GM18499 (cell line): ENCODE results near the gene INPP5J.
"Not testable (repeated sequence)": the region's sequence is repeated elsewhere in the genome, so short reads cannot be mapped to it uniquely, and the experiment has no call there.

Experiments
- ATAC-seq: cut with Tn5 transposase; IDR thresholded peaks from one replicate; pipeline ENCODE4 v1.9.1; 2021; ENCODE audit warnings: moderate number of reproducible peaks; ENCODE audit not compliant: insufficient read depth, unreplicated experiment

Gene INPP5J

DNA sequence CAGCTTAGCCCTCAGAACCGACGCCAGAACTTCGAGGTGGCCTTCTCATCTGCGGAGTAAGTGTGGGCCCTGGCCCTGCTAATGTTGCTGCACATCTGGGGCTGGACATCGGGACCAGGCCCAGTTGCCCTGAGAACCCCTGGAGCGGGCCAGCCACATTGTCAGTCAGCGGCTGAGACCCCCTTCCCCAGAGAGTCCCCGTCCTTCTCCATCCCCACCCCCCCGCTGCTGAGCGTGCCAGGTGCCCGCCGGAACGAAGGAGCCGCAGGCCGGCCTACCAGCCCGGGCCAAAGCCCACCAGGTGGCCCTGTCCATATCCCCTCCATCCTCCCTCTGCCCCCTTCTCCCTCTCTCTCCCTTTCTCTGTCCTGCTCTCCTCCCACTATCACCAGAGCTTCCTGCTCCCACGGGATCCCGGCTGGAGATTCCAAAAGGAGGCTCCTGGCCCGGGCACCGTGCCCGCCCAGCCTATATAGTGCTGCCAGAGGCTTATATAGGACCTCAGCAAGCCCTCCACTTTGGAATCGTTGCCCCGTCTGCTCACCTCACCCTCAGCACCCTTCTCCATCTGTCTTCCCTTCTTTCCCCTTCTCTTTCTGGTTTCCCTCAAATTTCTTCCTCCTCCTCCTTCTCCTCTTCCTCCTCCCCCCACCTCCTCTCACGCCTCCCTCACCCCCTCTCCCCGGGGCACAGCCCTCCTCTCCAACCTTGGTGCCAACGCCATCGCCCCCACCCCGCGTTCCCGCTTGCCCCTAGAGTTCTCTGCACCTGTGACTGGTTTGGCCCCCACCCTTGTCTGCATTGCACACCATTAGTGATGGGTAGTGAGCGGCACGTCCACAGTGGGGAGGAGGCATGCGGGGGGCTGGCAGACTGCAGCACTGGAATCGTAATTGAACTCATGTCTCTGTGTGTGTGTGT is 22.7 kb upstream of the INPP5J start:
- no peak for ATAC-seq

- no peak for ATAC-seq
Observed at GRCh38 chr22:31100762-31101525, 21.8 kb upstream of the INPP5J start.

DNA sequence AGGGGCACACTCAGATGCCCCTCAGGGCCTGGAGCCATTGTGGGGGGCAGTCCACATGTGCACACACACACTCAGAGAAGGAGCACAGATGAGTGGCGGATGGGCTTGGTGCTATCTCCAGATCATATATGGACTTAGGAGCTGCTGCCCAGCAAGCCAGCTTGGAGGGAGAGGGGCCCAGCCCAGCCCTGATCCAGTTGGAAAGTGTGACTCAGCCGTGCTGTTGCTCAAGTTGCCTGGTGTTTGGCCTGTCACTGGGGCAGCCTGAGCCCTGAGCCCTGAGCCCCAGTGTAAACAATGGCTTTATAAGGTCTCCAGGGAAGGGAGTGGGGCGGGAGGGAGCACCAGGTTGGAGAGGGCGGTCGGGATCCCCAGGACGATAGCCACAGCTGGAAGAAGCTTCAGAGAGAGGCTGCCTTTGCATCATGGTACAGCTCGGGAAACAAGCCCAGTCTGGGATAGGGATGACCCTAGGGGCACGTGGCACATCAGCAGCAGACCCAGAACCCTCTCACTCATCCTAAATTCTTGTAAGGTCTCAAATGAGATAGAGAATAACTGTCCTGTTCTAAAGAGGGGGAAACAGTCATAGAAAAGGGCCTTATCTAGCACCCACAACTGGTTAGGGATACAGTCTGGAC is 20.2 kb upstream of the INPP5J start:
- no peak for ATAC-seq

GRCh38 chr22:31103111-31103510 is 19.7 kb upstream of the INPP5J start:
- ATAC-seq, result no peak

GRCh38 chr22:31103899-31104694 is 18.7 kb upstream of the INPP5J start:
- ATAC-seq, result no peak

- ATAC-seq, result no peak
Observed at GRCh38 chr22:31104869-31105268, 17.9 kb upstream of the INPP5J start.

- no peak for ATAC-seq
Observed at GRCh38 chr22:31105282-31105929, 17.4 kb upstream of the INPP5J start.

DNA sequence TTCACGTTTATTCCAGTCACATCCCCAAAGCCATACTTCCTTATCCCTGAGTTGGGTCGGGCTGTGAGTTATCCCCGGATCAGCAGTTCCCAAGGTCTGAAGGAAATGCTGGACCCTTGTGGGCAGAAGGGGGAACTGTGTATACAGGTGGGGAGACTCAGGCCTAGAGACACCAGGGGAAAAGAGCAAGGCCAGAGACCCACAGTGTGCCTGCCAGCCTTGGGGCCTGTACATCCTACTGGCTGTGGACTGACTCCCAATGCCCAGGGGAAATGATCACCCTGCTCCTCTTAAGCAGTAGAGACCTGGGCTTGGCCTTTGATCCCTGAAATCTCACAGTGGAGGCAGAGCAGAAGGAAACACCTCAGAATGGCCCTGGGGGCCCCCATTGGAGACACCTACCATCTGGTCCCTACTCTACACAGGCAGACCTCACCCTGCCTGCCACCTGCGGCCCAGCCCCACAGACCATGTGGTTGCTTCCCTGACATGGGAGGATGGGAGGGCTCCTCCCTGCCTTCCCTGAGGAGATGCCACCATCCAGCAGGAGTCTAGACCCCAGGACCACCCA is 16.7 kb upstream of the INPP5J start:
- no peak for ATAC-seq

- no peak for ATAC-seq
Observed at GRCh38 chr22:31106731-31107177, 16.0 kb upstream of the INPP5J start.

DNA sequence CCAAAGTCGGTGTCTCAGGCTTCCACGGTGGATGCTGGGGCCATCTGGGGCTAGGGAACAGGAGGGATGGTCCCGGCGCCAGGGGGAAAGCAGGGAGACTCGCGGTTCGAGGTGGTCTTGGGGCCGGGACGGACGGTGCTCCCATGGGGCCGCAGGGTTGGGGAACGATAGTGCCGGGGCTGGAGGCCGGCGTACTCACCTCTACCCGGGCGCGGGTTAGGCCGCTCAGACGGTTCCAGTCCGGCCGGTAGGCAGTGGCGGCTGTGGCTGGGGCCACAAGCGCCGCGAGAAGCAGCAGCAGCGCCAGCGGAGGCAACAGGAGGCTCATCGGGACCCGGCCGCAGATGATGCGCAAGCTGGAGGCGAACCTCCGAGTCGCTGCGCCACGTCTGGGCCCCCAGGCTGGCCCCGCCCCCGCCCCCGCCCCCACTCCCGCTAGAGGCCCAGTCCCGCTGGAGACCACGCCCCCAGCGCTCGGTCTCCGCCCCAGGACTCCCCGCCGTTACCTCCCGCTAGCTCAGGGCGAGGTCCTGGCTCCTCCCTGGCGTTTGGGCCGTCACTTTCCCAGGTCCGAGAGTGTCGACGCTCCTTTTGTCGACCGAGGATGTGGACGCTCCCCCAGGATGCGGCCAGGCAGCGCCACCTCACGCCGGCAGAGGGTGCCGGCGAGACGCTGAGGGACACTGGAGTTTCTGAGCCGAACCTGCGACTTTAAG is 15.4 kb upstream of the INPP5J start, which contains the start of gene SELENOM:
Gene SELENOM (minus strand): TSS at position 391 of the 716 bp plus-strand sequence. CDS start 63 bp downstream, at position 328.
- ATAC-seq, result no peak

- no peak for ATAC-seq
Observed at GRCh38 chr22:31107894-31108218, 14.9 kb upstream of the INPP5J start.

DNA sequence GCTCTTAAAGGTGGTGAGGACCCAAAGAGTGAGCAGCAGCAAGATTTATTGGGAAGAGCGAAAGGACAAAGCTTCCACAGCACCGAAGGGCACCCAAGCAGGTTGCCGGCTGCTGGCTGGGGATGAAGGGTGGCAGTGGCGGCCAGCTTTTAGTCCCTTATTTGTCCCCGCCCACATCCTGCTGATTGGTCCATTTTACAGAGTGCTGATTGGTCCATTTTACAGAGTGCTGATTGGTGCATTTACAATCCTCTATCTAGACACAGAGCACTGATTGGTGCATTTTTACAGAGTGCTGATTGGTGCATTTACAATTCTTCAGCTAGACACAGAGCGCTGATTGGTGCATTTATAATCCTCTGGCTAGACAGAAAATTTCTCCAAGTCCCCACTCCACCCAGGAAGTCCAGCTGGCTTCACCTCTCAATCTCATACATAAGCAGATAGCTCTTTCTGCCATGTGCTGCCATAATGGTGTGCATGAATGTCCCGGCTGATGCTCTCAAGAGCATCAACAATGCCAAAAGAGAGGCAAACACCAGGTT is 10.1 kb upstream of the INPP5J start:
- ATAC-seq, result not testable (repeated sequence)

DNA sequence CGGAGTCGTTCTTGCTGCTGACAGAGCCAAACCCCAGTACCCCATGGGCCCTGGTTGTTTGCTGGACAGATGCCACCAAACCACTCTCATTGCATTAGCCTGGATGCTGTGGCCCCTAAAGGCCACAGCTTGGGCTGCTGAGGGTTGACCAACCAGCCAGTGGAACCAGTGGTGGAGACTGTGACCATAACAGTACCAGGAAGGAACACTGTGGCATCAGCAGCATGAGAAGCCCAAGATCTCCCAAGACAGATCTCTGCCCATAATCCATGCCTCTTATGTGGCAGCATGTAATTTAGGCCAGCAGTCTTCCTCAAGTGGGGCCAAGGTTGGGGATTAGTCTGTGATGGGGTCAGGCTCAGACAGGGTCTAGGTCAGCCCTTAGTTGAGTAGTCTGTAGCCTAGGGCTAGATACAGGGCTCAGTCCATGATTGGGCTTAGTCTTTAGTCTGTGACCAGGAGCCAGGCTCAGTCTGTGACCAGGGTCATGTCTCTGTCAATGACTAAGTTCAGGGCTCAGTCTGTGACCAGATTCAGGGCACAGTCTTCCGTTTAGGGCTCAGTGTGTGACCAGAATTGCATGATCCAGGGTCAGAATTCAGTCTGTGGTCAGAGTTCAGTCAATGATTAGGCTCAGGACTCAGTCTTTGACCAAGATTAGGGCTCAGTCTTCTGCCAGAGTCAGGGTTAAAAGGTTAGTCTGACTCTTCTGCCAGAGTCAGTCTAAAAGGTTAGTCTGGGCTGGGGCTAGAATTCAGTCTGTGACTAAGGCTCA is 4.5 kb upstream of the INPP5J start:
- ATAC-seq, result no peak

DNA sequence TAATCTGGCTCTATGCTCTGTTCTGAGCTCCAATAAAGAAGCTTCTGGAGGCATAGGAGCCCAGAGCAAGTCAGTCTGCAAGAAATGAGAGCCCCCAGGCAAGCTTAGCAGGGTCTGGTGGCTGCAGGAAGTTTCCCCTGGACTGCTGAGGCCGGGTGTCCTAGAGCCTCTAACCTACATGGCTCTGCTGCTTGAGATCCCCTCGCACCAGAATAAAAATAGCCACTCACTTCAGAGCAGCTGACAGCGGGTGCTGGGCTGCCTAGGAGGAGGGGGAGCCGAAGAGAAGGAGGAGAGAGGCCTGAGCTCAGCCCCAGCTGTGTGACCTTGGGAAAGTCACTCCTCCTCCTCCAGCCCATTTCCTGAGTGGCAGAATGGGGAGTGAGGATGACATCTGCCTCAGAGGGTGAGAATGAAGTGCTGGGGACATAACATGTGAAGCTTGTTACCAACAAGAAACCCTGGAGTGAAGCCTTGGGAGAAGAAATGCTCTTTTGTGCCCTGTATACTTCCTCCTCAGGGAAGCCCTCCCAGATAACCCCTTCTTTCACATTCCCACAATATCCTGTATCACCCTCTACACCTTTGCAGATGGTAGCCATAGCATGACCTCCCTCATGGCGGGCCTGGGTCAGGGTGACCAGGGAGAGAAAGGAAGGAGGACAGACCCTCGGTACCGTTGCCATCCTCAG is 3.6 kb upstream of the INPP5J start:
- ATAC-seq, result no peak

DNA sequence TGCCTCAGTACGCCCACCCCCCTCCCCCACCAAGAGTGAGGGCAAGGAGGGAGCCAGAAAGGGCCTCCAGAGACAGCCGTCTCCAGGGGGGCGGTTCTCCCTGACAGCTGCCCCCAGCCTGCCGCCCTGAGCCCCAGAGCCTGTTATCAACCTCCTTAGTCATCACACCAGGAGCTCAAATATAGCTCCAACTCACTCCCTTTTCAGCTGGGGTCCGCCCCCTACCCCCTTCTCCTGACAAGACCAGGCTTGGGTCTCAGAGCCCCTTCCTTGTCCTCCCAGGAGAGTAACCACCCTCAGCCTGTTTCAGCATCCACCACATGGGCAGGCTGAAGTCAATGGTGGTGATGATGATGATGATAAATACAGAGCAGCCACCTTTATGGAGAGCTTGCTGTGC is 2.5 kb upstream of the INPP5J start:
- ATAC-seq, result no peak

- ATAC-seq, result no peak
Observed at GRCh38 chr22:31120642-31121041, 2.1 kb upstream of the INPP5J start.

DNA sequence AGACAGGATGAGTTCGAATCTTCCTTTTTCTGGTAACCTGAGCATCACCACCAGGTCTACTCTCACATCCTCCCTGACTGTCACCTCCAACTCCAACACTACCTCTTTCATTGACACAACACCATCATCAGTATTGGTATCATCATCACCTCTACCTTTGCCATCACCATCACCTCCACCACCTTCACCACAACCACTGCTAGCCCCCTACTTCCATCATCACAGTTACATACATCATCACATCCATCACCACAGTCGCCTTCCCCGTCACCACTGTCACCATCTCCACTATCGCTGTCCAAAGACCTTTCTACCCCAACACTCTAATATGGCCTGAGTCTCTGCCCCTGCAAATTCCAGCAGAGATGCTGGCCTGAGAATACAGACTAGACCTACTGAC is 1.4 kb upstream of the INPP5J start:
- ATAC-seq, result no peak
